Tibial nerve (tissue), 4 donors: ENCODE measurements around the gene TINAG. TPM values are rescaled to one million over a fixed set of nuclear protein-coding genes. Genes with fewer than 3 reads are reported as not detected.

Source experiments
- DNase-seq, 2 donors: peaks; one replicate each; pipeline ENCODE4 v3.0.0-alpha.2; 2019; ENCODE audit warnings: low spot score in 2 of 2
- H3K27ac ChIP-seq, 4 donors: fragments of 200-600 bp; sonication (generic) in 3 of 4; one replicate each; pipeline ENCODE4 v1.5.1; 2017 to 2019; ENCODE audit warnings: mild to moderate bottlenecking in 1 of 4
- H3K27me3 ChIP-seq, 2 donors: fragments of 200-600 bp; sonication (generic) in 1 of 2; one replicate each; pipeline versions ENCODE4 v1.5.1 to v1.6.0; 2017 to 2019
- H3K36me3 ChIP-seq, 3 donors: fragments of 200-600 bp; sonication (generic); one replicate each; pipeline ENCODE4 v1.5.1; 2018 to 2019
- H3K4me1 ChIP-seq, 4 donors: fragments of 200-600 bp; sonication (generic) in 3 of 4; one replicate each; pipeline ENCODE4 v1.5.1; 2017 to 2019
- H3K4me3 ChIP-seq, 4 donors: fragments of 200-600 bp; sonication (generic) in 3 of 4; one replicate each; pipeline ENCODE4 v1.5.1; 2017 to 2019; ENCODE audit warnings: mild to moderate bottlenecking in 1 of 4, moderate library complexity in 1 of 4
- H3K9me3 ChIP-seq, 4 donors: fragments of 200-600 bp; sonication (generic) in 3 of 4; one replicate each; pipeline ENCODE4 v1.5.1; 2017 to 2019
- EP300 ChIP-seq, 2 donors: sonication (generic); formaldehyde crosslinking; IDR thresholded peaks; one replicate each; pipeline ENCODE4 v1.6.1; 2017; ENCODE audit warnings: antibody characterized with exemption in 2 of 2, mild to moderate bottlenecking in 1 of 2
- POLR2A ChIP-seq, 2 donors: fragments of 450-650 bp; IDR thresholded peaks; one replicate each; pipeline ENCODE4 v1.6.1; 2017; ENCODE audit warnings: antibody characterized with exemption in 2 of 2, mild to moderate bottlenecking in 2 of 2, moderate library complexity in 2 of 2
- WGBS, 2 donors: methylation state at CpG; one replicate each; pipeline ENCODE4 v1.1.5; 2018; 5-methylcytosine and 5-hydroxymethylcytosine counted together
- total RNA-seq, 4 donors: library from RNA; depleted of rRNA; stranded (reverse); fragments of >200 nt; gene quantifications; one replicate each; pipeline ENCODE4 v1.1.0, GENCODE V29; 2016
- TF ChIP-seq, protein P1 (sequence below), 5 experiments: fragments of 200-600 bp in 3 of 5; fragments of 450-650 bp in 2 of 5; sonication (generic) in 3 of 5; IDR thresholded peaks; one replicate each; pipeline ENCODE4 v1.5.1; 2016 to 2019; ENCODE audit warnings: antibody characterized with exemption in 5 of 5, mild to moderate bottlenecking in 3 of 5, moderate library complexity in 2 of 5

The TINAG gene
- total RNA-seq, 4 donors from 2014 or later = 0.22 TPM; not detected in 3

- 90 to 96% methylated on average over 1 of the region's 1 CpG for WGBS, 2 donors
These were observed 52.9 kb downstream of the TINAG start for GRCh38 chr6:54361188-54361587.

DNA sequence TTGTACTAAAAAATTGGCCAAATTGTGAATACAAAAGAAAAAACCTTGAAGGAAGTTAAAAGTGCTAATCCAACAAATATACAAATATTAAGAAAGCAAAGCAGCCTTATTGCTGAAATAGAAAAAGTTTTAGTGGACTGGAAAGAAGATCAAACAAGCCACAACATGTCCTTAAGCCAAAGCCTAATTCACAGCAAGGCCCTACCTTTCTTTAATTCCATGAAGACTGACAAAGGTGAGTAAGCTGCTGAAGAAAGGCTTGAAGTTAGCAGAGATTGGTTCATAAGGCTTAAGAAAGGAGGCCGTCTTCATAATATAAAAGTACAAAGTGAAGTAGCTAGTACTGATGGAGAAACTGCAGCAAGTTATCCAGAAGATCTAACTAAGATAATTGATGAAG lies 53.5 kb downstream of the TINAG start:
- Histone ChIP-seq H3K4me3 (no peak overlapping the region), H3K9me3 (no peaks in the 10 kb centered on the region), H3K36me3 (no peaks in the 10 kb centered on the region), H3K4me1 (no peaks in the 10 kb centered on the region), H3K27me3 (no peaks in the 10 kb centered on the region), H3K27ac (no peak overlapping the region)
- TF ChIP-seq EP300 (IDR thresholded peaks at IDR 0.05) (no peak), POLR2A (IDR thresholded peaks at IDR 0.05) (no peak)
- TF ChIP-seq, protein P1, sequence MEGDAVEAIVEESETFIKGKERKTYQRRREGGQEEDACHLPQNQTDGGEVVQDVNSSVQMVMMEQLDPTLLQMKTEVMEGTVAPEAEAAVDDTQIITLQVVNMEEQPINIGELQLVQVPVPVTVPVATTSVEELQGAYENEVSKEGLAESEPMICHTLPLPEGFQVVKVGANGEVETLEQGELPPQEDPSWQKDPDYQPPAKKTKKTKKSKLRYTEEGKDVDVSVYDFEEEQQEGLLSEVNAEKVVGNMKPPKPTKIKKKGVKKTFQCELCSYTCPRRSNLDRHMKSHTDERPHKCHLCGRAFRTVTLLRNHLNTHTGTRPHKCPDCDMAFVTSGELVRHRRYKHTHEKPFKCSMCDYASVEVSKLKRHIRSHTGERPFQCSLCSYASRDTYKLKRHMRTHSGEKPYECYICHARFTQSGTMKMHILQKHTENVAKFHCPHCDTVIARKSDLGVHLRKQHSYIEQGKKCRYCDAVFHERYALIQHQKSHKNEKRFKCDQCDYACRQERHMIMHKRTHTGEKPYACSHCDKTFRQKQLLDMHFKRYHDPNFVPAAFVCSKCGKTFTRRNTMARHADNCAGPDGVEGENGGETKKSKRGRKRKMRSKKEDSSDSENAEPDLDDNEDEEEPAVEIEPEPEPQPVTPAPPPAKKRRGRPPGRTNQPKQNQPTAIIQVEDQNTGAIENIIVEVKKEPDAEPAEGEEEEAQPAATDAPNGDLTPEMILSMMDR (IDR thresholded peaks at IDR 0.05) = no peak
- DNase-seq = no peak
- WGBS, 2 donors = 97 to 98% methylated on average over 1 of the region's 1 CpG

More at GRCh38 chr6:54361188-54361587, 52.9 kb downstream of the TINAG start:
- Histone ChIP-seq H3K9me3 (no peaks in the 10 kb centered on the region), H3K36me3 (no peaks in the 10 kb centered on the region), H3K27me3 (no peaks in the 10 kb centered on the region), H3K27ac (no peak overlapping the region), H3K4me3 (no peak overlapping the region), H3K4me1 (no peaks in the 10 kb centered on the region)
- DNase-seq = no peak
- TF ChIP-seq EP300 (IDR thresholded peaks at IDR 0.05) = no peak
- TF ChIP-seq, protein P1 (IDR thresholded peaks at IDR 0.05) = no peak
- TF ChIP-seq POLR2A (IDR thresholded peaks at IDR 0.05) = no peak

DNA sequence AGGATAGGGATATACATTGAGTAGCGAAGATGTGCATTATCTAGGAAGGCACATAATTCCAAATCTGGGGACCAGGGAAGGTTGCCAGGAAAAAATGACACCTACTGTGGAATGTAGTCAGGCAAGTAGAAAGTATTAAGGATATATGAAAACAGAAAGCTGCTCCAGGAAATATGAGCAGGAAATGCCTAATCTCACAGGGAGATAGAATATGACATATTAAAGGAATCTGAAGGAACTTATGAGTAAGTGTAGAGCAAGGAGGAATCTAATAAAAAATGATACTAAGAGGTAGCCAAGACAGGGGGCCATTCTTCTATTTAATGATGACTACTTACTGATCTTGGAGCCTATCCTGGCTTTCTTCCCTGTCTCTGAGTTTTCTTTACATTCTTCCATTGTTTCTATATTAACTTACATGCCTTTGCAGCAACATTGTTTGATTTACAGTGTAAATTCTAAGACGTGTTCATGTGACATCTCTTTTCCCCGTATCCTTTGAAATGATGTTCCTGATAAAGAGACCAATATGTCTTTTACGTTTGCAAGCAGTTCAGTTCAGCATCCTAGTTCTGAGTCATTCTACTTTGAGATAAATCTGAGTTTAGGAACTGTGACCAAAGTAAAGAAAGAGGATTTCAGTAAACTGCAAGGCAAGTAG lies 58.6 kb downstream of the TINAG start:
- Histone ChIP-seq H3K9me3 (no peaks in the 10 kb centered on the region), H3K36me3 (no peaks in the 10 kb centered on the region), H3K4me1 (no peaks in the 10 kb centered on the region), H3K27me3 (no peaks in the 10 kb centered on the region), H3K27ac (no peak overlapping the region), H3K4me3 (no peak overlapping the region)
- 75 to 80% methylated on average over 4 of the region's 4 CpGs for WGBS, 2 donors
- DNase-seq = no peak
- TF ChIP-seq POLR2A (IDR thresholded peaks at IDR 0.05) (no peak), EP300 (IDR thresholded peaks at IDR 0.05) (no peak)
- TF ChIP-seq, protein P1 (IDR thresholded peaks at IDR 0.05) = no peak

DNA sequence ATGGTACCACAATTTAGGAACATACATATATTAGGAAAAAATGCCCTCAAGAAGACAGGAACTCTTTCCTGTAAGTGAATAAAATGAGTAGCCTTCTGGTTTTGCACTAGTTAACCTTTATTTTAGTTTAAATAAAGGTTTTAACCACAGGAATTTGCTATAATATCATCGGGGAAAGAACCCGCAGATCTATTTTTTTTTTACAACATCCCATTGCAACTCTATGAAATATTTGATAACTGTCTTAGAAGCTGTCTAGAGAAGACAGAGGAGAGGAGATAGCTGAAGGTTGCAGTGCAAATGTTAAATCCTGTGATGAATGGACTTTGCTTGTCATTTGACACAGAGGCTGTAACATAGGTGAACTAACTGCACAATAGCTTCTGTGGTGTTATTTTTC lies 69.5 kb downstream of the TINAG start:
- Histone ChIP-seq H3K36me3 (no peaks in the 10 kb centered on the region), H3K27me3 (no peaks in the 10 kb centered on the region), H3K4me3 (no peak overlapping the region), H3K9me3 (no peaks in the 10 kb centered on the region), H3K27ac (no peak overlapping the region), H3K4me1 (no peaks in the 10 kb centered on the region)
- WGBS, 2 donors = 52 to 55% methylated on average over 2 of the region's 2 CpGs
- no peak for DNase-seq
- TF ChIP-seq, protein P1 (IDR thresholded peaks at IDR 0.05) = no peak
- no peak for TF ChIP-seq EP300 (IDR thresholded peaks at IDR 0.05)
- TF ChIP-seq POLR2A (IDR thresholded peaks at IDR 0.05) = no peak

DNA sequence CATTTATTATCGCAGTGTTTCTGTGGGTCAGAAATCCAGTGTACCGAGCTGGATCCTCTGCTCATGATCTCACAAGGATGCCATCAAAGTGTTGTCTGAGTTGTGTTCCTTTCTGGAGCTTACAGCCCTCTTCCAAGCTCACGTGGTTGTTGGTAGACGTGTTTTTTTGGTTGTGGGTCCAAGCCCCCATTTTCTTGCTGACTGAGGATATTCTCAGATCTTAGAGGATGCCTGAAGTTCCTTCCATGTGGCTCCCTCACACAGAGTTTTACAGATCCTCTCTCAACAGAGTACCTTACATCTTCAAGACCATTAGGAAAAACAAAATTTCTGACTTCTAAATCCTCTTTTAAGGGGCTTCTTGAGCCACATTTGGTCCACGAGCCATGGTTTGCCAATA lies 78.1 kb downstream of the TINAG start:
- no peaks in the 10 kb centered on the region for H3K27me3 ChIP-seq
- no peaks in the 10 kb centered on the region for H3K9me3 ChIP-seq
- H3K4me1 ChIP-seq = no peaks in the 10 kb centered on the region
- no peak for TF ChIP-seq POLR2A (IDR thresholded peaks at IDR 0.05)
- H3K4me3 ChIP-seq = no peak overlapping the region
- H3K27ac ChIP-seq = no peak overlapping the region
- 88 to 89% methylated on average over 5 of the region's 5 CpGs for WGBS, 2 donors
- H3K36me3 ChIP-seq = no peaks in the 10 kb centered on the region
- no peak for DNase-seq

- no peak for DNase-seq
- Histone ChIP-seq H3K36me3 (no peaks in the 10 kb centered on the region), H3K9me3 (no peaks in the 10 kb centered on the region), H3K27me3 (no peaks in the 10 kb centered on the region), H3K4me3 (no peak overlapping the region), H3K27ac (no peak overlapping the region), H3K4me1 (no peaks in the 10 kb centered on the region)
- TF ChIP-seq, protein P1 (IDR thresholded peaks at IDR 0.05) = no peak
- TF ChIP-seq POLR2A (IDR thresholded peaks at IDR 0.05) = no peak
- TF ChIP-seq EP300 (IDR thresholded peaks at IDR 0.05) = no peak
These were observed 82.1 kb downstream of the TINAG start for GRCh38 chr6:54390362-54390761.
